ENCODE results near the gene REC8. TPM values are rescaled to one million over a fixed set of nuclear protein-coding genes. Genes with fewer than 3 reads are reported as not detected.
A peak's percentile ranks its signal among the peaks of the same experiment; 100 is the strongest.

Gene REC8
- total RNA-seq, 1 donor from 2014 or later, result 69.2 TPM

DNA sequence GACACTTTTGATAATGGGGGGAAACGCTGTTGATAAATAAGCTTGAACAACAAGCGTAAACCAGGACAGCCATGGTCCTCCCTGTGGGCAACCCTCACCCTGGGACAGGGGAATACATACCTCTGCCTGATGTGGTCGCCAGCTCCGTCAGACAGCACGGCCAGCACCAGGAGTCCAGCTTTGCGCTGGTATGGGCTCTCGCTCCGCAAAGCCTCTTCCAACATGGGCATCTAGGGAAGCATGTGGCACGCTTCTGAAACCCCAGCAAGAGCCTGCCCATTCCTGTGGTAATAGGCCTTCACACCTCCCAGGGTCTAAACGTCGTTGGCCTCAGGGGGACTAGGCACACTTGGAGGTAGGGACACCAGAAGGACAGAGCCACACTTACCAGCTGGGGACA lies 13.9 kb downstream of the REC8 start:
- no peak for DNase-seq (ENCODE audit: low read depth)
- TF ChIP-seq, protein P1, sequence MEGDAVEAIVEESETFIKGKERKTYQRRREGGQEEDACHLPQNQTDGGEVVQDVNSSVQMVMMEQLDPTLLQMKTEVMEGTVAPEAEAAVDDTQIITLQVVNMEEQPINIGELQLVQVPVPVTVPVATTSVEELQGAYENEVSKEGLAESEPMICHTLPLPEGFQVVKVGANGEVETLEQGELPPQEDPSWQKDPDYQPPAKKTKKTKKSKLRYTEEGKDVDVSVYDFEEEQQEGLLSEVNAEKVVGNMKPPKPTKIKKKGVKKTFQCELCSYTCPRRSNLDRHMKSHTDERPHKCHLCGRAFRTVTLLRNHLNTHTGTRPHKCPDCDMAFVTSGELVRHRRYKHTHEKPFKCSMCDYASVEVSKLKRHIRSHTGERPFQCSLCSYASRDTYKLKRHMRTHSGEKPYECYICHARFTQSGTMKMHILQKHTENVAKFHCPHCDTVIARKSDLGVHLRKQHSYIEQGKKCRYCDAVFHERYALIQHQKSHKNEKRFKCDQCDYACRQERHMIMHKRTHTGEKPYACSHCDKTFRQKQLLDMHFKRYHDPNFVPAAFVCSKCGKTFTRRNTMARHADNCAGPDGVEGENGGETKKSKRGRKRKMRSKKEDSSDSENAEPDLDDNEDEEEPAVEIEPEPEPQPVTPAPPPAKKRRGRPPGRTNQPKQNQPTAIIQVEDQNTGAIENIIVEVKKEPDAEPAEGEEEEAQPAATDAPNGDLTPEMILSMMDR (IDR thresholded peaks at IDR 0.05; ENCODE audit: insufficient read depth, low read length, poor library complexity, severe bottlenecking), result no peak
- H3K27me3 ChIP-seq (ENCODE audit: control insufficient read depth, insufficient read depth, low read length), result no peaks in the 10 kb centered on the region
- H3K36me3 ChIP-seq (ENCODE audit: control insufficient read depth, insufficient read depth, low read length), result peaks cover 6% of the 10 kb centered on the region
- no peak overlapping the region for H3K4me3 ChIP-seq (ENCODE audit: low read depth, low read length)

DNA sequence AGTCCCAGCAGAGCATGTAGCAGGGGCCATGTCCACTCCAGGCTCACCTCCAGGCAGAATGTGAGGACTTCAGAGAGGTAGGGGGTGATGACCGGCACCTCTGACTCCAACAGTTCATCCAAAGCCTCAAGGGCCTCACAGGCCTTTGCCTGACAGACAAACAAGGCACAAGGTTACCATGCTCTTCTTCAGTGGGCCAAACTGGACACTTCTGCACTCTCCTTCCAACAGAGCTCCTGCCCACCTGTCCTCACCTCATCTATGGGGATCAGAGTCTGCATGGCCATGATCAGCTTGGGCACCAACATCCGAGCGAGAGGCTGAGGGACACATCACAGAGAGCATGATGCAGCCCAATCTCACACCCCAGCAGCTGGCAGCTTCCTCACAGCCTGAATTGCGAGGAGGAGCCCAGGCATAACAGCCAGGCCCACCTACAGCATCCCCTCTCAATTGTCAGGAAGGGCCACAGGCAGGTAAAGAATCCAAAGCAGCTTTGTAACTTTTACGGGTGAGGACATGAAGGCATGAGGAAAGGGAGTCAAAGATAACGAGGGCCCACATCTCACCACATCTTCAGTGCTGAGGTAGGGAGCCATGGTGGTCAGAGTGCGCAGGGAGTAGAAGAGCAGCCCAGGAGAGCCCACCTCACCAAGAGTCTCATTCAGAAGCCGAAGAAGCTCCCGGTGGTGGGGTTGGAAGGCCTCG lies 15.1 kb downstream of the REC8 start:
- Histone ChIP-seq H3K27me3 (ENCODE audit: control insufficient read depth, insufficient read depth, low read length) (no peaks in the 10 kb centered on the region), H3K4me3 (ENCODE audit: low read depth, low read length) (no peak overlapping the region), H3K36me3 (ENCODE audit: control insufficient read depth, insufficient read depth, low read length) (peaks cover 3% of the 10 kb centered on the region)
- TF ChIP-seq, protein P1 (IDR thresholded peaks at IDR 0.05; ENCODE audit: insufficient read depth, low read length, poor library complexity, severe bottlenecking), result no peak
- no peak for DNase-seq (ENCODE audit: low read depth)

DNA sequence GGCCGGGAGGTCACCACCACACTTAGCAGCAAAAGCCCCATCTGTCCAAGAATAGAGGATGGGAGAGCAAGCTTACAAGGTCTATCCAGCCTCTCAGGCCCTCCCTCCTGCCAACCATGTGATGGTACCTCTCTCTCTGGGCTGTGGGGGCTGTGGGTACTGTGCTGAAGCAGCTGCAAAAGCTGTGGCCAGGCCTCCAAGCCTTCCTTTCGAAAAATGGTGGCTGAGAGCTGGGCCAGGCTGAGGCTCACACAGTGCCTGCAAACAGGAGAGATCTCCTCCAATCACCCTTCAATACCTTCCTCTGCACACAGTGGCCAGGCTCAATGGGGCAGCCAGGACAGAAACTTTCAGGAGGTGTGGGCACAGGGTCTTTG lies 15.6 kb downstream of the REC8 start:
- Histone ChIP-seq H3K36me3 (ENCODE audit: control insufficient read depth, insufficient read depth, low read length) (peaks cover 3% of the 10 kb centered on the region), H3K27me3 (ENCODE audit: control insufficient read depth, insufficient read depth, low read length) (no peaks in the 10 kb centered on the region), H3K4me3 (ENCODE audit: low read depth, low read length) (no peak overlapping the region)
- no peak for DNase-seq (ENCODE audit: low read depth)
- TF ChIP-seq, protein P1 (IDR thresholded peaks at IDR 0.05; ENCODE audit: insufficient read depth, low read length, poor library complexity, severe bottlenecking), result no peak

DNA sequence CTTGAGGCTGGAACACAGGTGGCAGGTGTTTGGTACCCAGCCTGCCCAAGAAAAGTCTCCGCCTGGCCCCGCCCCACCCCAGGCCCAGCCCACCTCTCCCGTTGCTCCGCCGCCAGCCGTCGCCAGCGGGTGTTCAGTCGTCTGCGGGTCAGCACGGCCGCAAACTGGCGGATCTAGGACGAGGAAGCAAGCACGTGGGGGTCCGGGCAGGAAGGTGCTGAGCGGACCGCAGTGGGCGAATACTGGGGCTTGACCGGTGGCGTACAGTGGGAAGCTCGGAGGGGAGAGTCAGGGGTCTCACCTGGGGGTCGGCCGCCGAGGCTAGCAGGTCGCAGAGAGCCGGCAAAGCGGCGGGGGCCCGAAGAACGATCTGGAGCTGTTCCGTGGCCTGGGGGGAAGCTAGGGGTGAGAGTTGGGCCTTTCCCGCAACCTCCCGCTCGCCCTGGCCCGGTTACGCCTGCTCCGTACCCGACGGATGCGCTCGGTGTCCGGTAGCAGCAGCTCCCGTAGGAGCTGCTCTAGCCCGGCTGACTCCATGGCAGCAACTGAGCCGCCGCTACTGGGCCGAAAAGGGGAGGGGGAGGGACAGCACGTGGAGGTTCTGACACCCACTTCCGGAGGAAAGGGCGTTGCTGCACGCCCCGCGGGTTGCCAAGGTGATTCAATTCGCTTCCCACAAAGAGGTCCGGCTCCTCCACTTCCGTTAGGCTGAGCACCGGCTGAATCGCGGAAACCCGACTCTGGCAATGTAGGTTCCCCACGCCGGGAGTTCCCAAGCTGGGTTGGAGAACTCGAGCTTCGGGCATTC lies 16.6 kb downstream of the REC8 start, which contains the start of gene IPO4:
Gene IPO4, minus strand, starts transcription at position 566 of the 808 bp plus-strand sequence. Its CDS starts 29 bp downstream, at position 537.
- no peaks in the 10 kb centered on the region for H3K27me3 ChIP-seq (ENCODE audit: control insufficient read depth, insufficient read depth, low read length)
- DNase-seq (ENCODE audit: low read depth), result peak; percentile 84
- H3K36me3 ChIP-seq (ENCODE audit: control insufficient read depth, insufficient read depth, low read length), result peaks cover 4% of the 10 kb centered on the region
- peak within 1 kb of the TSS; percentile 63 for H3K4me3 ChIP-seq (ENCODE audit: low read depth, low read length)
- TF ChIP-seq, protein P1 (IDR thresholded peaks at IDR 0.05; ENCODE audit: insufficient read depth, low read length, poor library complexity, severe bottlenecking), result no peak

DNA sequence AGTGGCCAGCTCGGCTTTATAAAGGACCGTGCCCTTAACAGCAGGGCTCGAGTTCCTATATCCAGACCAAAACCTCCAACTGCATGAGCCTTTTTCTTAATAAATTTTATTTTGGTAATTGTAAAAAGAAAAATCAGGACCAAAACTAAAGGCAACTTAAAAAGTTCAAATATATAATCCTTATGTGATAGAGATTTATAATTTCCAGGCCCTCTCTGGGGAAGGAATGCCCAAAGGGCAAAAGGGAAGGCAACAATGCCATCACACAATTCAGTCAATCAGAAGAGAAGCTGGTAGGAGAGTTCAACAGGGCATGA lies 17.1 kb downstream of the REC8 start:
- TF ChIP-seq, protein P1 (IDR thresholded peaks at IDR 0.05; ENCODE audit: insufficient read depth, low read length, poor library complexity, severe bottlenecking), result no peak
- no peak for DNase-seq (ENCODE audit: low read depth)
- Histone ChIP-seq H3K4me3 (ENCODE audit: low read depth, low read length) (no peak overlapping the region), H3K36me3 (ENCODE audit: control insufficient read depth, insufficient read depth, low read length) (peaks cover 4% of the 10 kb centered on the region), H3K27me3 (ENCODE audit: control insufficient read depth, insufficient read depth, low read length) (no peaks in the 10 kb centered on the region)

Measured in kidney epithelial cell (primary cell).